ENCODE data around the gene SSR1.

- TF ChIP-seq CTCF (IDR thresholded peaks at IDR 0.05) (no peak), POLR2A (IDR thresholded peaks at IDR 0.05) (no peak)
Observed at GRCh38 chr6:7276199-7276524, 36.8 kb downstream of the SSR1 start.

All from right lobe of liver (tissue), 4 donors.